Amniotic stem cell (primary cell): ENCODE results near the gene SHISA7.
"Not testable (repeated sequence)": the region's sequence is repeated elsewhere in the genome, so short reads cannot be mapped to it uniquely, and the experiment has no call there.

Source experiments
- DNase-seq: peaks from one replicate; lab custom pipeline; 2025; lab: John Stamatoyannopoulos, UW

The SHISA7 gene

GRCh38 chr19:55418185-55418584 is 24.9 kb downstream of the SHISA7 start:
- peak; percentile 66 for DNase-seq

- DNase-seq, result no peak
These were observed 32.9 kb downstream of the SHISA7 start for GRCh38 chr19:55410168-55410567.

GRCh38 chr19:55409179-55409578 is 33.9 kb downstream of the SHISA7 start:
- DNase-seq, result not testable (repeated sequence)

GRCh38 chr19:55408533-55408872 is 34.6 kb downstream of the SHISA7 start:
- DNase-seq, result no peak

GRCh38 chr19:55407800-55408532 is 35.1 kb downstream of the SHISA7 start:
- DNase-seq, result peak; percentile 98

- DNase-seq, result not testable (repeated sequence)
These were observed 35.6 kb downstream of the SHISA7 start, which contains the start of gene UBE2S for GRCh38 chr19:55407550-55407799. Gene UBE2S, minus strand, starts transcription at chr19:55407788. Its CDS starts 199 bp downstream, at chr19:55407589.

GRCh38 chr19:55406826-55407549 is 36.1 kb downstream of the SHISA7 start:
- no peak for DNase-seq

- no peak for DNase-seq
These were observed 36.8 kb downstream of the SHISA7 start for GRCh38 chr19:55406091-55406825.

GRCh38 chr19:55405638-55406037 is 37.5 kb downstream of the SHISA7 start:
- DNase-seq, result no peak

- DNase-seq, result no peak
These were observed 40.6 kb downstream of the SHISA7 start for GRCh38 chr19:55402509-55402908.

GRCh38 chr19:55401390-55401789 is 41.7 kb downstream of the SHISA7 start:
- DNase-seq, result not testable (repeated sequence)

GRCh38 chr19:55400281-55401087 is 42.6 kb downstream of the SHISA7 start:
- no peak for DNase-seq

GRCh38 chr19:55398200-55398925 is 44.7 kb downstream of the SHISA7 start:
- DNase-seq, result no peak

GRCh38 chr19:55392820-55393761 is 50.0 kb downstream of the SHISA7 start:
- DNase-seq, result no peak

GRCh38 chr19:55391702-55392615 is 51.1 kb downstream of the SHISA7 start:
- DNase-seq, result no peak

GRCh38 chr19:55391191-55391670 is 51.9 kb downstream of the SHISA7 start:
- no peak for DNase-seq

GRCh38 chr19:55390461-55390880 is 52.6 kb downstream of the SHISA7 start:
- no peak for DNase-seq

- no peak for DNase-seq
These were observed 53.4 kb downstream of the SHISA7 start for GRCh38 chr19:55389386-55390317.
